Hematopoietic multipotent progenitor cell treated with erythropoietin and hydrocortisone succinate and interleukin-3 and kit ligand, for 6 days (in vitro differentiated cells): ENCODE measurements around the gene CRYGA.
"Not testable (repeated sequence)": the region's sequence is repeated elsewhere in the genome, so short reads cannot be mapped to it uniquely, and the experiment has no call there.

Experiments
- DNase-seq: peaks from one replicate; pipeline ENCODE4 v3.0.0-alpha.2; 2015

Gene CRYGA

DNA sequence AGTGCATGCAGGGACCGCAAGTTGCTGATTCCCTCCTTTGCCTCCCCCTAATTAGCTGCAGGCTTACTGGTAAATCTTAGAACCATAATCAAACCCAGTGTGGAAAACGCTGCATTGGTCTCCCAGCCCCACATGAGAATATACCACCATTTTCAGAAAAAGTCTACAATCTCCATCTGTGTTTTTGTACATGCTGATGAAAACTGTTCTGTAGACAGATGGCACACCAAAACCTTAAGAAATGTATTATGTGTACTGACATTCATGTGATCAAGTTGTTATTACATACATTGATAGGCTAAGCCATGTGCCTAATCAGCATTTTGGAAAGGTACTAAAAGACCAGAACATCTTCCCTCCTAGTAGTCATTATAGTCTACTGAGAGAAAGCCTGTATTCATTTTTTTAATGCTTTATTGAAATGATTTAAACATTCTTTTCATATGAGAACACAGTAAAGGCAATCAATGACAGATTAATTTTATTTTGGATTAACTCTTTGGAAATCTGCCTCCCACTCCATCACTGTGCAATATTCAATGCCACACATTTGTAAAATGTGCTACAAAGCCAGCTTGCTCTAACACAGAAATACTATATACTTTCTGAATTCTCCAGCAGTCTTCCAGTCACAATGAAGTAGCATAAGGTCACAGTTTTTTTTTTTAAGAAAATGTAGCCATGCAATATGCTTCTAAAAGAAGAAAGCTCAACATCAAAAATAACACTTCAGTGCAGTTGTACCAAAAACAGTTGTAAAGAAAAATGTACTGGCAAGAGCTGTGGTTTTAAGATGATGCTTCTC lies 1.8 kb upstream of the CRYGA start:
- no peak for DNase-seq

DNA sequence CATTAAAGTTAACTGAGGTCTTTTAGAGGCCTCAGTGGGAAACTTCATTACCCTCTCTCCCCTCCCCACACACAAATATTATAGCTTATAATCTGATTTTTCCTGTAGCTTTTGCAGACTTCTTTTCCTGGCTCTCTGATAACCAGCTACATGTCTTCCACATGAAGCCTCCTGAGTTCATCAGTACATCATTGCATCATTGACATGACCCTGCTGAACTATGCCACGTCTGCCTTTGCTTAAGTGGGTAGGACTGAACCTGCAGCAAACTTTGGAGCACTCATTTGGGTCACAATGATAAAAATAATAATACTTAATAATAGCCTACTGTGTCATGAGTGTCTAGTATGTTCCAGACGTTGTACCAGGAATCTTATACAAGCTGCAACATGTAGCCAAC lies 7.0 kb downstream of the CRYGA start:
- DNase-seq: no peak

DNA sequence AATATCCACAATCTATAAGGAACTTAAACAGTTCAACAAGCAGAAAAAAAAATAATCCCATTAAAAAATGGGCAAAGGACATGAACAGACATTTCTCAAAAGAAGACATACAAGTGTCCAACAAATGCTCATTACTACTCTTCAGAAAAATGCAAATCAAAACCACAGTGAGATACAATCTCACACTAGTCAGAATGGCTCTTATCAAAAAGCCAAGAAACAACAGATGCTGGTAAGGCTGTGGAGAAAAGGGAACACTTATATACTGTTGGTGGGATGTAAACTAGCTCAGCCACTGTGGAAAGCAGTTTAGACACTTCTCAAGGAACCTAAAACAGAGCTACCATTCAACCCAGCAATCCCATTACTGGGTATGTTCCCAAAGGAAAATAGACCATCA lies 10.2 kb downstream of the CRYGA start:
- DNase-seq: peak; percentile 44

DNA sequence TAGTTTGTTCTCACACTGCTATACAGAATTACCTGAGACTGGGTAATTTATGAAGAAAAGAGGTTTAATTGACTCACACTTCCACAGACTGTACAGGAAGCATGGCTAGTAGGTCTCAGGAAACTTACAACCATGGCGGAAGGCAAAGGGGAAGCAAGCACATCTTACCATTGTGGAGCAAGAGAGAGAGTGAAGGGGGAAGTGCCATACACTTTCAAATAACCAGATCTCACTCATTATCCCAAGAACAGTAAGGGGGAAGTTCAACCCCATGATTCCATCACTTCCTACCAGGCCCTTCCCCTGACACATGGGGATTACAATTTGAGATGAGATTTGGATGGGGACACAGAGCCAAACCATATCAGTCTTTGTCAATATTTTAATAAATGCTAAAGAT lies 12.4 kb downstream of the CRYGA start:
- DNase-seq: no peak

DNA sequence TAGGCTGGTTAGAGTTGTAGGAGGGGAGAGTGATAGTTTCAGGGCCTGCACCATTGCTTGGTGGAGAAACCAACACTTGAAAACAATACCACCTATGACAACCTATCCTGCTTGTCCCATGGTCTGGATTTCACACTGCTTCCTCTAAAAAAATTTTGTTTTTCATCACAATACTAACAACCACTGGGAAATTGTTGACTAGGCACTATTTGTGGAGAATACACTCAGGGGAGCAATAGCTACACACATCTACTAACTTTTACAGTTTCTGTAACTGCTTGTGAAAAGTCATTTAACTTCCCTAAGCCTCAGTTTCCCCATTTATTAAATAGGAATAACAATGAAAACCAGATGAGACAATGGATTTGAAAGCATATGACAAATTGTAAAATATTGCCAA lies 13.3 kb downstream of the CRYGA start:
- no peak for DNase-seq

DNA sequence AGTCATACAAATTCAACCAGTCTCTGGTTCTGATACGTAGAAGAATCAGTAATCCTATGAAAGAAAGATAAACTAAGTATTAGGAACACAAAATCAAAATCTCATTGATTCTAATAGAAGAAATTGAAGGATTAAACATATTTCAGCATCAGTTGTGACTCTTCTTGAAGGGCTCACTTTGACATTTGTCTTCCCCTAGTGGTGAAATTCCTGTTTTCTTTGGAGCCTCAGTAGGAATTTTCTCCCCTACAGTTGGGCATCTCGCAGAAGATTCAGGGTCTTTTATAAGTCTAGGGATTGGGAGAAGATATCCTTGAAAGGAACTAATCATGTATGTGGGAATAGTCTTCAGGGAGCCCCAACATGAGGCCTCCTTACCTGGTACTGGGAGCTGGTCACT lies 14.6 kb downstream of the CRYGA start:
- no peak for DNase-seq

DNA sequence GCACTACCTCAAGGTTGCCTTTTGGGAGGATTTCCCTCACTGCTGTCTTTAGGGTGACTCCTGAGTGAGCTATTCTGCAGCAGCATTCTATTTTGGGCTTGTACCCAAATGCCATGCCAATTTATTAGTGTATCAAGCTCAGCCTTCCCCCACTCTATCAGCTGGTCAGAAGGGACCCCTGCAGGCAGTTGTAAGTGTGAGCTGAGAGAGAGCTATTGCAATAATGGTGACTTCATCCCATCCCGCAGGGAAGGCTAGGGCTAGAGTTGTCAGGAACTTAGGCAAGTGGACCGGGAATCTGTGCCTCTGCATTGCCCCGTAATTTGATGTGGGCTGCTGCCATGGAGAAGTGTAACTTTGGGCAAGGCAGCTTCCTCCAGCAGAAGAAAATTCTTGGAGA lies 15.6 kb downstream of the CRYGA start:
- DNase-seq: no peak

DNA sequence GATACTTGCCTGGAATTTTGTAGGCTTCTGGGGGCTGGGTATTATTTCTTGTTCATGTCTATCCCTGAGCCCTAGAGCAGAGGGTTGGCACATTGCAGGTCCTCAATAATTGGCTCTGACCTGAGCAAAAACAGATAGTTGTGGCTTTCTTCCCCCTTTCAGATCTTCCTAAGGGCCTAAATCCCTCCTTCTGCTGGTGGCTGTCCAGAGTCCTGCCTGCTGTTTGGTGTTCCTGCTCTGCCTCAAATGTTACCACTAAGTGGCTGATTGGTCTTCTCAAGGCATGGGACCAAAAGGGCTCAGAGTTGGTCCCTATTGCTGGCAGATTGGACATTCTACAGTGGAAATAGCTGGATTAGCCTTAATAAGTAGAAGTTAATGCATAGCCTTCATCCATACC lies 16.4 kb downstream of the CRYGA start:
- DNase-seq: no peak

DNA sequence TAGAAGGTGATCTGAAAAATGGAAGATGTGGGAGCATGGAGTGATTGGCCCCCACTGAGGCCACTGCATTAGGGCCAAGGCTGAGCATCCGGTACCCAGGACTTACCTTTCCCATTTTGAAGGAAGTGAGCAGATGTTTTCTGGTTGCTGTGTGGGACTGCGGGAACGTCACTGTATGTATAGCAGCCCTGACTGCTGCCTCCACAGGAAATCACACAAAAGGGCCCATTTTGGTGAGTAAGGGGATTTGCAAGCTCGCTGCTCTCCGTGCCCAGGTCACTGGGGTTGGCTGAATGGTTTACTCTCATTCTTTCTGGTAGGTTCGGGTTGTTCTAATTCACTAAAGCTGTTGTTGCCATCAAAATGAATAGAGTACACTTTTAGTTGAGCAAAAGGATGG lies 17.4 kb downstream of the CRYGA start, which contains the start of gene CRYGB:
CRYGB (minus strand) TSS at position 153 of the 400 bp plus-strand sequence; CDS start at position 115, 38 bp downstream.
- DNase-seq: no peak

DNA sequence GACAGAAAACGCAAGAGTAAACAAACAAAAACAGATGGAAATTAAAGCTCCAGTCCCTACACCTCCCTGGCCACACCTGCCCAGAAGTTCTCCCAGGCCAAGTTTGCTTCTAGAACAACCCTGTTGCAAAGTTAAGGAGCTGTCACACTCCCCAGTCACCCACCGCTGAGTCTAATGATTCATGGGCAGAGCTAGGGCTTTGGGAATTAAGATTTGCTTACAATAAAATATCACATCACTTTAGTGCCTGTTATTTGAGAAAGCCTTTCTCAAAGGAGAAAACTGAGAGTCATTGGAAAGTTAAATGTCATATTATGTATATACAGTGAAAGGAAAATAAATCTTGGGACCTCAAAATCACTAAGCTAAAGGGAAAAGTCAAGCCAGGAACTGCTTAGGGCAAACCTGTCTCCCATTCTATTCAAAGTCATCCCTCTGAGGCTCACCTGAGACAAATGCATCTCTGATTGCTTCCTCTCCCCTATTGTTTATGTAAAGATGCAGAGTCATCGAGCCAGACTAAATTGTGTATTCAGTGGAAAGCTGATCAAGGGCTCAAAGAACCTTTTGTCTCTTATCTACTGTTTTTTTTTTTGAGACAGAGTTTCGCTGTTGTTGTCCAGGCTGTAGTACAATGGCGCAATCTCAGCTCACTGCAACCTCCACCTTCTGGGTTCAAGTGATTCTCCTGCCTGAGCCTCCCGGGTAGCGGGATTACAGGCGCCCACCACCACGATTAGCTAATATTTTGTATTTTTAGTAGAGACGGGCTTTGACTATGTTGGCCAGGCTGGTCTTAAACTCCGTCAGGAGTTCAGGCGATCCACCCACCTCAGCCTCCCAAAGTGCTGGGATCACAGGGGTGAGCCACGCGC lies 20.2 kb downstream of the CRYGA start:
- no peak for DNase-seq

DNA sequence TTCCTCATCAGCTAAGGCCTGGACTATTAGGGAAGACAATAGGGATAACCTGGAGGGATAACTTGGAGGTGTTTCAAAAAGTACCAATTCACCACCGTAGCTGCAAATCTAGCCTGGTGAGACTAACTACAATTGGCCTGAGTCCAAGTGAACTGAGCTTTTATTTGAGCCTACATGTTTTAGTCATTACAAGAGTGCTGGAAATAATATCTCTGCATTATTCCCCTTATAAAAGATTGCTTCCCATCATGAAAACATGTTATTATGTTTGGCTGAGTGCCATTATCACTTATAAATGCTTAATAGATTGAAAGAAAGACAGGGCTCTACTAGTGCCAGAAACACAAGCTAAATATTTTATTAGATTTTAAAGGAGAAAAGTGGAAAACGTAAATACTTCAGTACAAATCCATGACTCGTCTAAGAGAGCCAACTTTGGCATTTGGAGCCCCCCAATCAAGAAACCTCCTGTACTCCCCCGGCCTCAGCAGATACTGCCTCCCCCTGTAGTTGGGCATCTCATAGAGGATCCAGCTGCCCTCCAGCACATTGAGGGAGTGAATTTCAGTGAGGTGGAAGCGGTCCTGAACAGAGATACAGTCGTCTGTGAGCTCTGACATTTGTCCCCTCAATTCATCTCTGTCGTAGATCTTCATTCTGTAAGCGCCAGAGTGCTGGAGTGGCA lies 21.0 kb downstream of the CRYGA start:
- DNase-seq: no peak

DNA sequence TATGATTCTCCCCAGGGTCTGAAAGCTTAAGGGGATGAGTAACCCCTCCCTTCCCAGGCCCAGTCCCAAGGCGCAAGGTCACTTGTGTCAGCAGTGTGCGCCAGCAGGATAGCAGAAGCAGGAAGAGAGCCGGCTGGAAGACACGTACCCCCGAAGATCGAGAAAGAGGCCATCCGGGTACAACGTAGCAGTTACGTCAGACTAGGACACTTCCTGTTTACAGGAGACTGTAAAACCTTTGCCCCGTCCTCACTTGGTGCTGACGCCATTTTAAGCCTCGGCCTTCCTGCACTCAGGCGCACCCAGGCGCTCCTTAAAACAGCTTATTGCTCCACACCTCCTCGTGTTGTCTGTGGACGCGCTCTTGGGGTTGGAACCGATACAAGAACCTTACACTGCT lies 23.9 kb downstream of the CRYGA start:
- no peak for DNase-seq

DNA sequence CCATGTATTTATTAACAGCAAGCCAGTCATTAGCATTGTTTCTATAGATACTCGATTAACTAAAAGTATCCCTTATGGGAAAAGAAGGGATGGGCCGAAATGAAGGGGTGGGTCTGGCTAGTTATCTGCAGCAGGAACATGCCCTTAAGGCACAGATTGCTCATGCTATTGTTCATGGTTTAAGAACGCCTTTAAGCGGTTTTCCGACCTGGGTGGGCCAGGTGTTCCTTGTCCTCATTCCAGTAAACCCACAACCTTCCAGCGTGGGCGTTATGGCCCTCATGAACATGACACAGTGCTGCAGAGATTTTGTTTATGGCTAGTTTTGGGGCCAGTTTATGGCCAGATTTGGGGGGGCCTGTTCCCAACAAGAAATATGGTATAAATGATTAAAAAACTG lies 25.1 kb downstream of the CRYGA start:
- DNase-seq: not testable (repeated sequence)

DNA sequence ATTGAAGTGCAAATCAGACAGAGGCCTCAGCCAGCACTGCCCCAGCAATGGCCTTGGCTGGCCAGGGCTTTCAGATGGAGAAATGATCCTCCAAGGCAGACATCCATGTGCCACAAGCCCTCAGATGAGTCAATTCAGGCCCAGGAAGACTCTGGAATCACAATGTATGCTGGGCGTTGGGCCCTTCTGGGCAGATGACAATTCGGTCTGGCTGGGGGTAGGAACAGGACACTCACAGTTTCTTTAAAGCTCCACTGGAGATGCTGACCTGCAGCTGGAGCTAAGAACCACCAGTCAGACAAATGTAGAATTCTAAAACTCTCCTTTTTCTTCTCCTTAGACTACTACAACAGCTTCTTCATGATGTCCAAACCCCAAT lies 26.7 kb downstream of the CRYGA start:
- no peak for DNase-seq

DNA sequence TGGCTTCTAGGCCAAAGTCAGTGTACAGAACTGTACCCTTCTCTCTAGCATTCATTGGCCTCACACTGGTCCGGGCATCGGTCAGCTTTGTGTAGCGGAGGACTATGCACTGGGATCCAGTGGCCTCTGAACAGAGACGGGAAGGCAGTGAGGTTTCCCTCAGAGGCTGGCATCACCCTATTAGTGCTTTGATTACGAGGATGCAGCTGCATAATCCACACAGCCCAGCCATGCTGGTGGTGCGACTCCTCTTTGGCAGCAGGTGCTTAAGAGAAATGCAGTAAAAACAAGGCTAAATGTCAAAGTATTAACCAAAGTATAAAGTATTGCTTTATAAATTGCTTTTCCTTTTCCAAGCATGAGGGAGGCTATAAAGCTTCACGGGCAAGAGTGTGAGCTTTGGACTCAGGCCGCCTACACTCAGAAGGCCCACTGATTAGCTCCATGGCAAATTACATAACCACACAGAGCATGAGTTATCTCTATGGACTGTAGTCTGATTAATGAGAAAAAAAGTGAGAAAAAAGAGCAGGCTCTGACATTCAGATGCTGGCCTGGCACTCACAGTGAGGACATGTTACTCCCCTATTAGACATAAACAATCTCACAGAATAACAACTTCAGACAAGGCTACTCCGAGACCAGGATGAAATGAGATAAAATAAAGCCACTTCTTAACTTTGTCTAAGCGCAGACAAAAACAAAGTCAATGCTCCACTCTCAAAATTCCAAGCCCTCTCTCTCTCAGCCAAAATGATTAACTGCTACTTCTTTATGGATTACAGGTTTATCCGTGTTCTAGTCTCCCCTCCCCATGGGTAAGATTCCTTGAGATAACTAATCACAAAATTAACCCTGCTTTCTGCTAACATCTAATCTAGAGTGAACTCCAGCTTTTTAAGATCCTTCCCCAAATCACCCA lies 27.3 kb downstream of the CRYGA start:
- no peak for DNase-seq

DNA sequence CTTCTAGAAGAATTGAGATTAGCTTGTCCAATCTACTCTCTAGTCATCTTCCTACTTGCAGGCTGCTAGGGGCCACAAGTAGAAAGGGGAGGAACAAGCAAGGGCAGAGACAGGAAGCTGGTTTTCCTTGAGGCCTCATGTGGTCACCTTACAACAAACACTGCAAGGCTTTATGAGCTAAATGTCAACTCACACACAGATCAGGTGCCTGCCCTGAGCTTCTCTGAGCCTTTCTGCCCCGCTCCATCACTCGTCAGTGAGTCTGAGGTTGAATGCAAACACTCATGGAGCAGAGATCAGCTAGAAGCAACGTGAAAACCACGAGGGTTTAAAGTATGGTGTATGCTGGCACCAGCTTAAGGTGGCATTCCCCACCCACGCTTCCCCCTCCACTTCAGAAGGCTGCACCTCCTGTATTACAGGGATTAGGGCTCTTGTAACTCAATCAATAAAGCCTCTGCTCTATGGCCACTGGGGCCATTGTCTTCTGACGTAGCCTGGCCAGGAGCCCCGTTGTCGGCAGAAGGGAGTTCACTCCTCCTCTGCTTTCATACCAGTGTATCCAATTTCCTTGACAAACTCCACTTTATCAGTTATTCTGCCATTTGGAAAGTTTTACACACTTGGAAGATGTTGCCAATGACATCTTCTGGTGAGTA lies 28.3 kb downstream of the CRYGA start:
- DNase-seq: peak; percentile 37

DNA sequence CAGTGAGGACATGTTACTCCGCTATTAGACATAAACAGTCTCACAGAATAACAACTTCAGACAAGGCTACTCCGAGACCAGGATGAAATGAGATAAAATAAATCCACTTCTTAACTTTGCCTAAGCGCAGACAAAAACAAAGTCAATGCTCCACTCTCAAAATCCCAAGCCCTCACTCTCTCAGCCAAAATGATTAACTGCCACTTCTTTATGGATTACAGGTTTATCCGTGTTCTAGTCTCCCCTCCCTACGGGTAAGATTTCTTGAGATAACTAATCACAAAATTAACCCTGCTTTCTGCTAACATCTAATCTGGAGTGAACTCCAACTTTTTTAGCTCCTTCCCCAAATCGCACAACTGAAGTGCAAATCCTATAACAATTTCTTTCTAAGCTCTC lies 32.7 kb downstream of the CRYGA start:
- DNase-seq: no peak

DNA sequence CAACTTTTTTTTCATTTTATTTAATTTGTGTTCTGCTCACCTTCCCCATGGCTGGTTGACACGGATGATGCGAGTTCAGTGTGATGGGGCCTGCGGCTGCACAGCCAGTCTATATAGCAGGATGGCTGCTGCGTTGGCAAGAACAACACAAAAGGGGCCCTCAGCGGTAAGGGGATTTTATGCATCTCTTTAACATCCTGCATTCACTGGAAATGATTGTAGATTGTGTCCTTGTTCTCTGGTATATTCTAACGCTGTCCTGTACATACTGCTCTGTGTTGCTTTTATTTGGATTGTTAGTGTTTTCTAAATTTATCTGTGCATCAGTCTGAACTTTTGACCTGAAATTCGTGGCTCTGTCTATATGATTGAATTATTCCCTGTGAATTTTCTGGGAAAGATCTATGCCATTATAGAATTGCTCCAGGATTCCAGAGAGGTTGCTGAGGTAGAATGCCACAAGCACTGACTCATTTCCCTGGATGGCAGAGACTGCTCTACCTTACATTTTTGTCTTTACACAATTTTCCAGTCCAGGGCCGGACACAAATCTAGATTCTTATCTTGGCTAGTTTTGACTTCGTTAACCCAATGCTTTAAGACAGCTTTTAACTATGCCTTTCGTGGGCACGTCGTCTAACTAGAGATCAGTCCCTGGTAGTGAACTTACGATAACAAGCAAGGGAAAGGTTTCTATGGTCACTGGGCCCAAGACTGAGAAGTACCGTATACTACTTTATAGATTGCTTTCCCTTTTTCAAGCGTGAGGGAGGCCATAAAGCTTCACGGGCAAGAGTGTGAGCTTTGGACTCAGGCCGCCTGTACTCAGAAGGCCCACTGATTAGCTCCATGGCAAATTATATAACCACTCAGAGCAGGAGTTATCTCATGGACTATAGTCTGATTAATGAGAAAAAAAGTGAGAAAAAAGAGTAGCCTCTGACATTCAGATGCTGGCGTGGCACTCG lies 33.4 kb downstream of the CRYGA start, which contains the start of gene CRYGC:
CRYGC (minus strand) TSS at position 85 of the 968 bp plus-strand sequence; CDS start at position 49, 36 bp downstream.
- DNase-seq: no peak

DNA sequence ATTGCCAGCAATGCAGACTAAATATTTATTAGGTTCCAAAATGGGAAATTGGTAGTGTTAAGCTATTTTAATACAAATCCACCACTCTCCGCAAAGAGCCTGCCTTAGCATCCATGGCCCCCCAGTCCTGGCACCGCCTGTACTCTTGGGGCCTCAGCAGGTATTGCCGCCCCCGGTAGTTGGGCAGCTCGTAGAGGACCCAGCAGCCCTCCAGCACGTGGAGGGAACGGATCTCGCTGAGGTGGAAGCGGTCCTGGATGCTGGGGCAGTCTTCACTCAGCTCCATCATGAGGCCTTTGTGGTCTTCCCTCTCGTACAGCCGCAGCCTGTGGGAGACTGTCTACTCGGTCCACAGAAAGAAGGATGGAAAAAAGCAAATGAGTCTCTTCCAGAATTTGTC lies 35.3 kb downstream of the CRYGA start:
- DNase-seq: no peak

DNA sequence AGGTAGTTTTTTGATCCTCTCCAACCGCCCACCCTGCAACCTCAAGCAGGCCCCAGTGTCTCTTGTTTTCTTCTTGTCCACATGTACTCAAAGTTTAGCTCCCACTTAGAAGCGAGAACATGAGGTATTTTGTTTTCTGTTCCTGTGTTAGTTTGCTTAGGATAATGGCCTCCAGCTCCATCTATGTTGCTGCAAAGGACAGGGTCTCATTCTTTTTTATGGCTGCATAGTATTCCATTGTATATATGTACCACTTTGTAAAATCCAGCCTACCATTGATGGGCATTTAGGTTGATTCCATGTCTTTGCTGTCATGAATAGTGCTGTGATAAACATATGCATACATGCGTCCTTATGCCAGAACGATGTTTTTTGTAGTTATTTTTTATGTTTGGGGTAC lies 36.3 kb downstream of the CRYGA start:
- DNase-seq: no peak

DNA sequence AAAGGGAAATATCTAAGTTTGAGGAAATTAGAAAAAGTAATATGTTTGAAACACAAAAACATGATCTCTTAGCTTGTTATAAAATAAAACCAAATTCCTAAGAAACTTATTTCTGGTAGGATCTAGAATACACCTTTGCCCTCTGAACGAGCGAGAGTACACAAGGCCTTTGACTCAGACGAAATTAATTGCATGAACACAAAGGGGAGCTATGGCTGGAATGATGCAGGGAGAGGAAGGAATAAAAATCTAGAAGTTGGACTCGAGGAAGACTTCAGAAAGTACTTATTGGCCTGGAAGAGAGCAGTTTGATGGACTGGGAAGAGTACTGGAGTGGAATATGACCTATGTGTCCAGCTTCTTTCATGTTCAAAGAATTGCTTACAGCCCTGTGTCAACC lies 38.1 kb downstream of the CRYGA start:
- no peak for DNase-seq
